NCI-H146 treated with DMSO at 0.1 percent for 48 hours (cell line): Measurements from ENCODE around the gene TSEN15.
"Not testable (repeated sequence)": the region's sequence is repeated elsewhere in the genome, so short reads cannot be mapped to it uniquely, and the experiment has no call there.

Source experiments
- DNase-seq: peaks from one replicate; lab custom pipeline; 2025; ENCODE audit not compliant: unreplicated experiment; lab: John Stamatoyannopoulos, UW

TSEN15 gene

DNA sequence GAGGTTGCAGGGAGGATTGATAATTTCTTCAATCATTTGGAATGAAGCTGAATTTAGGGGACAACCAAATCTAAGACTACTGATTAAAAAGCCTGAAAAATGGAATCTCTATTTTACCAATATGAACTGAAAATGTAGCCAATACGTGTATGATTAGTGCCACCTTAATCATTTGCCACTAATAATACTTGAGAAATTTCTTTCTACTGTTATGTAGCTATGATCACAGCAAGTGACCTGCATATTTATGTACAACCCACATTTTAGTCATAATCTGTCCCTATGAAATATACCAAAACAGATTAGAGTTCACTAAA lies 20.5 kb upstream of the TSEN15 start:
- no peak for DNase-seq

DNA sequence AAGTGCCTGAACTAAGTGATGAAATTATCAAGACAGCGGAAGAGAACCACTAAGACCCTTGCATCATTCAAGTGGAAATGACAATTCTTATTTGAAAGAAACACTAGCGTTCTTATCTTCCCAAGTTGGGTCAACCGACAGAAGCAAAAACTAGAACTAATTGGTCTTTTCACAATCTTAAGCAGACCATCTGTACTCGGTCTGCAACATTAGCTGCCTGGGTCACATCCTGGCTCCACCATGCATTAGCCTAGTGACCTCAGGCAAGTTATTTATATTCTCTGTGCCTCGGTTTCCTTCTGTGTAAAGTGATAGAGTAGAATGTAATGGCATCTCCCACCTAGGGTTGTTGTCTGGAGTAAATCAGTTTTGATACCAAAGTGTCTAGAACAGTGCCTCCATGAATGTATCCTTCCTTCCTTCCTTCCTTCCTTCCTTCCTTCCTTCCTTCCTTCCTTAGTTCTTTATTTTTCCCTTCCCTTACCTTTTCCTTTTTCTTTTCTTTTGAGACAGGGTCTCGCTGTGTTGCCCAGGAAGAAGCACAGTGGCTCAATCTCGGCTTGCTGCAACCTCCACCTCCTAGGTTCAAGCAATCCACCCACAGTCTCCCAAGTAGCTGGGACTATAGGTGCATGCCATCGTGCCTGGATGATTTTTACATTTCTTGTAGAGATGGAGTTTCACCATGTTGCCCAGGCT lies 20.0 kb upstream of the TSEN15 start:
- no peak for DNase-seq

- no peak for DNase-seq
Observed at GRCh38 chr1:184032306-184032929, 19.1 kb upstream of the TSEN15 start.

DNA sequence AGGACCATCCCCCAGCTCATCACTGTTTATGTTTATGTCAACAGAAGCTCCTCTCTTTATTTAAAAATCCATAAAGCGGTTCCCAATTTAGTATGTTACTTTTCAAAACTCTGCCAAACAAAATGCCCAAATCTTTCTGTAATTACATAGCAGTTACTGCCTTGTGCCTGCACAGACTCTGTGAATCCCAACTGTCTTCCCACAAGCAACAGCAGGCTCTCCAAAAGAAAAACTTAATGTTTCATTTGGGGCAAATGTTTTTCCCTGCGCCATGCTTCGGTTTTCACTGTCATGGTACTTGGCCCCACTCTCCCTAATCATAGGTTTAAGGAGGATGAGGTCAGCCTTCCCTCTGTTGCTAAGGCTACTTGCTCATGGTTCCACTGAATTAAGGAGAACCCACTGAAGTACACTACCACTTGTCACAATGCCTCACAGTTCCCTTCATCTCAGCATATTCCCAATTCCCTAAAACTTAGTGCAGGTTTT lies 18.6 kb upstream of the TSEN15 start:
- no peak for DNase-seq

- DNase-seq: no peak
Observed at GRCh38 chr1:184033711-184034167, 17.8 kb upstream of the TSEN15 start.

DNA sequence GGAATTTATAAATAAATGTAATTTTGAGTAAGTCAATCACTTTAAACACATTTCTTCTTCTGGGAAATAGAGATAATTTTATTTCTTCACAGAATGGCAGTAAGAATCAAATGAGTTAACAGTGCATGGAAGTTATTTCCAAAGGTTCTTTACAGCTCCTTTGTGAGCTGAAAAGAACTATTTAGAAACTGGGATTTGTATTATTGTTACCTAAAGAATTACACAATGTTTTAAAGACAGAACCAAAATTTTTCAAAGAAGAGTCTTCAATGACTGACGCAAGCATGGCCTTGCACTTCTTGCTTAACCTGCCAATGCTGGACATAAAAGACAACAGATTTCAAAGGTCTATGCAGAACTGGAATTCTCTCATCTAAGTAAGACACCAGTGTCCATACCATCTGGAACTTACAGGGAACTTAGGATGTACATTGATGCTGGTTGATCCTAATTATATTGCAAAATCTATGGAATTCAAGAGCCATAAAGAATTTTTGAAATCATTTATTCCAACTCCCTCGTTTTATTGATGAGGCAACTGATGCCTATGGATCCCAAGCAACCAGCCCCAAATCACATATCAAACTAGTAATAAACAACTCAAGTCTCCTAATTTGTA lies 16.7 kb upstream of the TSEN15 start:
- no peak for DNase-seq

DNA sequence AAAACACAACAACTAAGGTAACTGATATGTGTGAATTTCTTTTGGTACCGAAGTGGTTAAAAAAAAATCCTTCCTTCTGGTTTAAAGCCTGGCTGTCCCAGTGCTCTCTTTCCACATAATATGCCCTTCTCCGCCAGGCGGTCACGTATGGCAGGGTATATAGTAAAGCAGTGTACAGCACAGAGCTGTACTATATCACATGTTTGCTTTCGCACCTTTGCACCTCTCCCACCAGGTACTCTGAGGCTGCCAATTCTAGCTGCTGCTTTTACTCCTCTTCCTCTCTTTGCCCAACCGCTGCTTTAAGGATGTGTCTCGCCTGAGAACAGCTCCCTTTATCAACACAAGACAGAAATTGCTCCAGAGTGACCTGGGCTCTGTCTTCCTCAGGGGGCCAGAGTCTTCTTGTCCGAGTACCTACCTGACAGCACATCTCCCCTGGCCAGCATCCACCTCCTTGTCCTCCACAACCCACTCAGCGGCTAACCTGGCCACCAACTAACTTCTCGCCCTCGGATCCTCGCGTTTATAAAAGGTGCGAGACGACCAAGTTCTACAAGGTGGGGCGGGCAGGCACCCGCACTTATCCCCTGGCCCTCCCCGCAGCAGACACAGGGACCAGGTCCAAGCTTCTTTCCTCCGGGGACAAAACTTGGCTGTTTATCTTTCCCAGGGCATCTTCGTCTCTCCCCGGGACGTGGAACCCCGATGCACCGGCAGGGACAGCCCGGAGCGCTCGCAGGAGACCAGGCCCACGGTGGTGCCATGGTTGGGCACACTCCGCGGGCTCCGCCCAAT lies 15.6 kb upstream of the TSEN15 start:
- DNase-seq: no peak

DNA sequence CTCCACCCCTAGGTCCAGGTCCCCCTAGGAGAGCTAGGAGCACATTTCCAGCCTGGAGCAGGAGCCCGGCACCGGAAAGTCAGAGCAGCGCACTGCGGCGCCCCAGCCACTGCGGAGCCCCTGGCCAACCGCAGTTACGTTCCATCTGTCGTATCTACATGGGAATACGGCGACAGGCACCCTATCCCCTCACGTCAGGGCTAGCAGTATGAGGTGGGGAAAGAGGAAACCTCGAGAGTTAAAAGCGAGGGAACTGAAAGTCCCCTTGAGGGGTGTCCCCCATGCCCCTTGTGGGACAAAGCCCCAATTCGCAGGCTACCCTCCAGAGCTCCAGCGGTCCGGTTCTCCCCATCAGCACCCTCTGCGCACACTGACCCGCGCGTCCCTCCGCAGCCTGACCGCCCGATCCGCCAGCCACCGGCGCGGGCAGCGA lies 15.0 kb upstream of the TSEN15 start:
- peak; percentile 24 for DNase-seq

- DNase-seq: no peak
Observed at GRCh38 chr1:184037849-184038591, 13.5 kb upstream of the TSEN15 start.

GRCh38 chr1:184039126-184039525 lies 12.4 kb upstream of the TSEN15 start:
- no peak for DNase-seq

DNA sequence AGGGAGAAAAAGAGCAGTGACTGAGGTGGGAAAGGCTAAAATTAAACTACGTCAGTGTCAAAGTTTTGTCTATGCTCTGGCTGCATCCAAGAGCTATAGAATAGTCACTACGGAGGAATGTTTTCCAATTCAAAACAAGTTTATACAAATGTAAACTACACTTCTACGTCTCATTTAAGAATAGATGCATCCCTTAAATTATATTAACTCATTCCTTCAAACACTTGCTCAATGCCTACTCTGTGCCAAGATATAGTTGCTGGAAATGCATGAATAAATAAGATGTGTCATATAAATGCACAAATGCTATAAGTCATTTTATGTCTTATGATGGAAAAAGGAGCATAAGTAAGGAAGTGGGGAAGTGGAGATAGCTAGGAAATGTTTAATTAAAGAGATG lies 9.8 kb upstream of the TSEN15 start:
- no peak for DNase-seq

DNA sequence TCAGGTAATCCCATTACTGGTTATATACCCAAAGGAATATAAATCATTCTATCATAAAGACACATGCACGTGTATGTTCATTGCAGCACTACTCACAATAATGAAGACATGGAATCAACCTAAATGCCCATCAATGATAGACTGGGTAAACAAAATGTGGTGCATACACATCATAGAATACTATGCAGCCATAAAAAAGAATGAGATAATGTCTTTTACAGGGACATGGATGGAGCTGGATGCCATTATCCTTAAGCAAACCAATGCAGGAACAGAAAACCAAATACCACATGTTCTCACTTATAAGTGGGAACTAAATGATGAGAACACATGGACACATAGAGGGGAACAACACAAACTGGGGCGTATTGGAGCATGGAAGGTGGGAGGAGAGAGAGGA lies 8.2 kb upstream of the TSEN15 start:
- DNase-seq: not testable (repeated sequence)

DNA sequence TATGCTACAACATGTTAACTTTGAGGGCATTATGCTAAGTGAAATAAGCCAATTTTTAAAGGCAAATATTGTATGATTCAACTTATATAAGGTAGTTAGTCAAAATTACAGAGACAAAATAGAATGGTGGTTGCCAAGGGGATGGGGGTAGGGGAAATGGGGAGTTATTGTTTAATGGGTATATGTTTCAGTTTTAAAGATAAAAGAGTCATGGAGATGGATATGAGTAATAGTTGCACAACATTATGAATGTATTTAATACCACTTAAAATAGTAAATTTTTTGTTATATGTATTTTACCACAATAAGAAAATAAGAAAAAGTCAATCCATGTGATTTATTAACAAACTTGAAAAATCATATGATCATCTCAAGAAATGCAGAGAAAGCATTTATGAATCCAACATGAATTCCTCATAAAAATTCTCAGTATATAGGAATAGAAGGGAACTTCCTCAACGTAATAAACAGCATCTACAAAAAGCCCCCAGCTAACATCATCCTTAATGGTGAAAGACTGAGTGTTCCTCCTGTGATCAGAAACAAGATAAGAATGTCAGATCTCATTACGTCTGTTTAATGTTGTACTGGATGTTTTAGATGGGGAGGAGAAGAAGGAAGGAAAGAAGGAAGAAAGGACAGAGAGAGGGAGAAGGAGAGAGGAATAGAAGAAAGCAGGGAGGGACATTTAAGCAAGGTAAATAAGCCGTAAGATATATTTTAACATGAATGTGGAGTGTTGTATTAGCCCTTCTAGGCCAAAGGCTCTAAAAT lies 6.7 kb upstream of the TSEN15 start:
- DNase-seq: no peak

DNA sequence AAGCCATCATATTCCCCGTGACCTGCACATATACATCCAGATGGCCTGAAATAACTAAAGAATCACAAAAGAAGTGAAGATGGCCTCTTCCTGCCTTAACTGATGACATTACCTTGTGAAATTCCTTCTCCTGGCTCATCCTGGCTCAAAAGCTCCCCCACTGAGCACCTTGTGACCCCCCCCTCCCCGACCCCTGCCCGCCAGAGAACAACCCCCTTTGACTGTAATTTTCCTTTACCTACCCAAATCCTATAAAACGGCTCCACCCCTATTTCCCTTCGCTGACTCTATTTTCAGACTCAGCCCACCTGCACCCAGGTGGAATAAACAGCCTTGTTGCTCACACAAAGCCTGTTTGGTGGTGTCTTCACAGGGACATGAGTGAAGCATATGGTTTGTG lies 4.0 kb upstream of the TSEN15 start:
- not testable (repeated sequence) for DNase-seq

DNA sequence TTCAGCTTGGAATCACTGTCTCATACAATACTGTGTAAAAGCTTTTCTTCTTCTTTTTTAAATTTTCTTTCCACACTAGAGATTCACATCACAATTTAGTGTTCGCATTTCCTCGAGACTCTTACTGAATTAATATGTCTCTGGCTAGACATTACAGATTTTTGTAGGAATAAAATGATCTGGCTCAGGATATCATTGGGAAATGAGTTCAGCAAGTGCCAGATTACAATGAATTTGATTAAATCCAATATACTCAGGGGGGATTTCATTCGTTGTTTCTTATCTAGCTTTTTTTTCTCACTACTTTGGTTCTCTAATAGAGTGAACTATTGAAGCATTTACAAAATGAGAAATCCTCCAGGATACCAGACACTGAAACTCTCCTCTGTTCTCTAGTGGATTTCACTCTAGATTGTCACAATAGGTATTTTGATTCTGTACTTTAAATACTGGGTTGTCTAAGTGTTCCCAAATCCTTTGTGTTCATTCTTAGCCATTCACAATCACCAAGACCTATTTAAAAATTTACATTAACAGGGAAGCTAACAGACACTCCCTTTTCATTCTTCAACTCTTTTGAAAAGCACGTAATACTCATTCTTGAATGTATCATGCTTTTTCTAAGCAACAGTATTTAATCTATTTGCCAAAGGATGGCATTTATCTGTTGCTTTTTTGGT lies 2.8 kb upstream of the TSEN15 start:
- no peak for DNase-seq

- no peak for DNase-seq
Observed at GRCh38 chr1:184049291-184049690, 2.2 kb upstream of the TSEN15 start.

DNA sequence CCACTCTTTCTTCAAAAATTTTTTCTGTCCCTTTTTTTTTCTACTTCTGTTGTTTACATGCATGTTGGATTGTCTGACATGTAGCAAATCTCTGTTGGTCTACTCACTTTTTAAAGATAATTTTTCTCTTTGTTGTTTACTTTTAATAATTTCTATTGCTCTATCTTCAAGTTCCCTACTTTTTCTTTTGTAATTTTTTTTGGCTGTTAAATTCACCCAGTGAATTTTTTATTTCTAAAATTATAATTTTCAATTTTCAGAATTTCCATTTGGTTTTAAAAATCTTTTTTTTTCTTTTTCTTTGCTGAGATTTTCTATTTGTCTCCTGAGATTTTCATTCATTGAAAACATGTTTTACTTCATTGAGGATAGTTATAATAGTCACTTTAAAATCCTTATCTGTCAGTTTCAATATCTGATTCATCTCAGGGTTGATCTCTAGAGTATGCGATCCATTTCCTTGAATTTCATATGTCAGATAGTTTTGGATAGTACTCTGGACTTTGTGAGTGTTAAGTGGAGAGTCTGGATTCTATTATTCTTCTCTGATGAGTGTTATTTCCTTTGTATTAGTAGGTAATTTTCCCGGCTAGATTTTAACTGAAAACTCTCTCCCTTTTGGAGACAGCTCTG lies 1.6 kb upstream of the TSEN15 start:
- DNase-seq: no peak

GRCh38 chr1:184050636-184051035 lies 894 bp upstream of the TSEN15 start:
- no peak for DNase-seq

DNA sequence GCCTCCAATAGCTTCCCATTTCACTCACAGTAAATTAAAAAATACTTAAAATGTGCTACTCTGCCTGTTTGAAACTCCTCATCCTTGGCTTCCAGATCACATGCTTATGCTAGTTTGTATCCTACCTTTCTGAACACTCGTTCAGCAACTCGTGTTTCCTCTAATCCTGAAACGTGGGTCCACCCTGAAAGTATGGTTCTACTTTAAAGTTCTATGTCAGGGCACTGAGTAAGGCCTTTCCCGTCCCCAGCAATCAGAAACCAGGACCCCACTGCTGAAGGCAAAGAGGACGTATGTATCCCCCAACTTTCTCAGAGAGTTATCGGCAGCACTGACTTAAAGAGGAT lies 419 bp upstream of the TSEN15 start:
- peak; percentile 31 for DNase-seq
